Ascending aorta (tissue), 2 donors: Measurements from ENCODE around the gene GPS1. TPM values are rescaled to one million over a fixed set of nuclear protein-coding genes. Genes with fewer than 3 reads are reported as not detected.

Source experiments
- DNase-seq, 2 donors: peaks; one replicate each; pipeline ENCODE4 v3.0.0-alpha.2; 2019; ENCODE audit warnings: low spot score in 2 of 2
- H3K27ac ChIP-seq, 2 donors: fragments of 200-600 bp; sonication (generic); one replicate each; pipeline ENCODE4 v1.5.1; 2016 to 2017; ENCODE audit warnings: mild to moderate bottlenecking in 1 of 2
- H3K27me3 ChIP-seq: fragments of 200-600 bp; sonication (generic); one replicate; pipeline ENCODE4 v1.5.1; 2017
- H3K36me3 ChIP-seq, 2 donors: fragments of 200-600 bp; sonication (generic); one replicate each; pipeline ENCODE4 v1.5.1; 2016
- H3K4me1 ChIP-seq, 2 donors: fragments of 200-600 bp; sonication (generic); one replicate each; pipeline ENCODE4 v1.5.1; 2016 to 2017; ENCODE audit warnings: mild to moderate bottlenecking in 1 of 2
- H3K4me3 ChIP-seq, 2 donors: fragments of 200-600 bp; sonication (generic); one replicate each; pipeline ENCODE4 v1.5.1; 2016 to 2017; ENCODE audit warnings: mild to moderate bottlenecking in 1 of 2
- H3K9me3 ChIP-seq, 2 donors: fragments of 200-600 bp; sonication (generic); one replicate each; pipeline ENCODE4 v1.5.1; 2016
- intact Hi-C: fragments of 100-400 bp; cut with DNase I; formaldehyde crosslinking; loops from one replicate; pipeline ENCODE4 v1.15.1; 2023
- total RNA-seq: library from RNA; depleted of rRNA; stranded (reverse); fragments of >200 nt; gene quantifications from one replicate; pipeline ENCODE4 v1.1.0, GENCODE V29; 2016
- TF ChIP-seq, protein P1 (sequence below), 3 experiments: fragments of 200-600 bp in 2 of 3; fragments of 450-650 bp in 1 of 3; sonication (generic) in 2 of 3; IDR thresholded peaks; one replicate each; pipeline ENCODE4 v1.5.1; 2016 to 2019; ENCODE audit warnings: antibody characterized with exemption in 3 of 3, mild to moderate bottlenecking in 1 of 3, moderate library complexity in 1 of 3

The GPS1 gene
- total RNA-seq, 1 donor from 2014 or later, result 42.1 TPM

DNA sequence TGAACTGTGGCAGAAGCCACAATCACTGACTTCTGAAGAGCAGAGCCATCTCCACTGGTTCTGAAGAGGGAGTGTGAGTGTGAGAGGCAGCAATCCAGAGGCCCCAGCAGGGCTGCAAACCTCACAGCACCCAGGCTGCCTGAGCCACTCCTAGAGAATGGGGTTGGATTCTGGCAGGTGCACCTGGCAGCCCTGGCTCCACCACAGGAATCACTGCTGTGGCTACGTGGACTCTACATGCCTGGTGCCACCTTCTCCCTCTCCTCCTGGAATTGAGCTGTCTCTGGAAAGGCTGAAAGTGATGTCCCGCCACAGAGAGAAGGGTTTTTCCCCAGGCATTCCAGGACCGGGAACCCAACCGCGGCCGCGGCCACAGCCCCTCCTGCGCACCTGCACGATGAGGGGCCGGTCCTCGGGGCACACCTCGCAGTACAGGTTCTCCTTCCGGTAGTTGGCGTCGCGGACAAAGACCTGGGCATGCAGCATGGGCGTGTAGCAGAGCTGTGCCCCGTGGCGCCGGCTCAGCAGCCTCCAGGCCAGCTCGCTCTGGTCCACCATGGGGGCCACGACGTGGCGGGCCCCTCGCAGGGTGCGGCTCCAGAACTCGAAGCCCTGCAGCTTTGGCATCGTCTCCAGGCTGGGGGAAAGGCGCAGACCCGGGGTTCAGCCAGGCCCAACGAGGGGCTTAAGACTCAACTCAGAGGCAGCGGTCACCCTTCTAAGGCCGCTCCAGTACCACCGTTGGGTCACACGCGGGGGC is 12.9 kb downstream of the GPS1 start:
- Histone ChIP-seq H3K36me3 (peaks cover 37 to 38% of the 10 kb centered on the region in 2 donors), H3K27me3 (no peaks in the 10 kb centered on the region), H3K27ac (peak overlapping the region; percentile 92 to 95), H3K9me3 (no peaks in the 10 kb centered on the region), H3K4me3 (peak overlapping the region; percentile 87 to 92), H3K4me1 (peaks cover 13 to 18% of the 10 kb centered on the region in 2 donors)
- TF ChIP-seq, protein P1, sequence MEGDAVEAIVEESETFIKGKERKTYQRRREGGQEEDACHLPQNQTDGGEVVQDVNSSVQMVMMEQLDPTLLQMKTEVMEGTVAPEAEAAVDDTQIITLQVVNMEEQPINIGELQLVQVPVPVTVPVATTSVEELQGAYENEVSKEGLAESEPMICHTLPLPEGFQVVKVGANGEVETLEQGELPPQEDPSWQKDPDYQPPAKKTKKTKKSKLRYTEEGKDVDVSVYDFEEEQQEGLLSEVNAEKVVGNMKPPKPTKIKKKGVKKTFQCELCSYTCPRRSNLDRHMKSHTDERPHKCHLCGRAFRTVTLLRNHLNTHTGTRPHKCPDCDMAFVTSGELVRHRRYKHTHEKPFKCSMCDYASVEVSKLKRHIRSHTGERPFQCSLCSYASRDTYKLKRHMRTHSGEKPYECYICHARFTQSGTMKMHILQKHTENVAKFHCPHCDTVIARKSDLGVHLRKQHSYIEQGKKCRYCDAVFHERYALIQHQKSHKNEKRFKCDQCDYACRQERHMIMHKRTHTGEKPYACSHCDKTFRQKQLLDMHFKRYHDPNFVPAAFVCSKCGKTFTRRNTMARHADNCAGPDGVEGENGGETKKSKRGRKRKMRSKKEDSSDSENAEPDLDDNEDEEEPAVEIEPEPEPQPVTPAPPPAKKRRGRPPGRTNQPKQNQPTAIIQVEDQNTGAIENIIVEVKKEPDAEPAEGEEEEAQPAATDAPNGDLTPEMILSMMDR (IDR thresholded peaks at IDR 0.05), result no peak
- intact Hi-C loops, result loop anchor here (1.0 to 2.0 kb wide), 2 partner anchors 14 to 34 kb away; partner anchors contain the start of genes FASN, GPS1 and RFNG
- no peak for DNase-seq

DNA sequence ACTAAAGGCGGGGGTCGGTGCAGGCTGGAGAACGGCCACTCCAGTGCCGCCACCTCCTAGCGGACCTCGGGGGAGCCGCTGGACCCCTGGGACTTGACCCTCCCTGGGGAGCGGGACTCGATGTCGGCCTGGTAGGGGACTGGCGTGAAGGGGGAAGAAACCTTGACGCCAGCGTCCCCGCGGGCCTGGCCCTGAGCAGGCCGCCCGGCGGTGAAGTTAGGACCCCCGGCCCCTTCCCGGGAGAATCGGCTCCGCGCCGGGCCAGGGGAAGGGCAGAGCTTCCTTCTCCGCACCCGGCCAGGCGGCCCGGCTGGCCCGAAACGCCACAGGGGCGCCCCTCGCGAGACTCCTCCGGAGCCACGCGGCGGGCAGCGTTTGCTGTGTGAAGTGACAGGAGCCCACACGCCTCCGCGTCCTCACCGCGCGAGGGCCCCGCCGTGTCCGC is 13.5 kb downstream of the GPS1 start:
- peaks cover 31 to 33% of the 10 kb centered on the region in 2 donors for H3K36me3 ChIP-seq
- intact Hi-C loops, result loop anchor here (1.0 to 2.0 kb wide), 2 partner anchors 14 to 33 kb away; partner anchors contain the start of genes FASN, GPS1 and RFNG
- H3K27ac ChIP-seq, result peak overlapping the region; percentile 92 to 95
- H3K4me1 ChIP-seq, result peaks cover 13 to 18% of the 10 kb centered on the region in 2 donors
- H3K9me3 ChIP-seq, result no peaks in the 10 kb centered on the region
- no peaks in the 10 kb centered on the region for H3K27me3 ChIP-seq
- DNase-seq, result no peak
- TF ChIP-seq, protein P1 (IDR thresholded peaks at IDR 0.05), result no peak
- H3K4me3 ChIP-seq, result peak overlapping the region; percentile 87 to 92

DNA sequence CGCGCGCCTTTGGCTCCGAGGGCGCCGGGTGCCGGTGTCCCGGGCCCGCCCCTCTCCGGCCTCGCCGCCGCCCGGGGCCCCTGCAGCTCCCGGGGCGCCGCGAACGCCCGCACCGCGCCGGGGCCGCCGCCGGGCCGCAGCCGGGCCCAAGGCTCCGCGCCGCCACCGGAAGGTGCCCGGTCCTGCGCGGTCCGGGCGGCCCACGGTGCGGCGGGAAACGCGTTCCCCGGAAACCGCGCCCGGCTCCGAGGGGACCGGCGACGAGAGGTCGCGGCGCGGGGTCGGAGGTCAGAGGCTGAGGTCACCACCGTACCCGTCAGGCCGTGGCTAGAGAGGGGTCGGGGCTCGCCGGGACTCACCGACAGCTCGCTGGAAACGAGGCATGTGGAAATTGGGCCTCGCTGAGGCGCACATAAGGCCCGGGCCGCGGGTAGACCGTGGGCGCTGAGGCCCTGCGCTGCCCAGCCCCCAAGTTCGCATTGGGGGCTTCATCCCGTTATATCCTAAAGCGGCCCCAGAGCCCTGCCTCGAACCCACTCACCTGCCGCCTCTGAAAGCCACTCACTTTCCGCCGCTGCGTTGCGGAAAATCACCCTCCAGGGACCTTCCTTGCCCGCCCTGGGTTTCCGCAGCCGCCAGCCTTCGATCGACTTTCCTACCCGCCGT is 14.1 kb downstream of the GPS1 start, which contains the start of gene DUS1L:
Gene DUS1L, minus strand, starts transcription at position 167 of the 666 bp plus-strand sequence. CDS start 745 bp downstream, outside the sequence.
- peak in 1 of 2 donors; percentile 77 for DNase-seq
- TF ChIP-seq, protein P1 (IDR thresholded peaks at IDR 0.05), result no peak
- Histone ChIP-seq H3K9me3 (no peaks in the 10 kb centered on the region), H3K4me3 (peak within 1 kb of the TSS; percentile 87 to 92), H3K27me3 (no peaks in the 10 kb centered on the region), H3K4me1 (peaks cover 13 to 18% of the 10 kb centered on the region in 2 donors), H3K36me3 (peaks cover 25 to 28% of the 10 kb centered on the region in 2 donors), H3K27ac (peak within 1 kb of the TSS; percentile 92 to 95)
- intact Hi-C loops, result loop anchor here (1.0 to 2.0 kb wide), 2 partner anchors 15 to 33 kb away; partner anchors contain the start of genes FASN, GPS1 and RFNG

DNA sequence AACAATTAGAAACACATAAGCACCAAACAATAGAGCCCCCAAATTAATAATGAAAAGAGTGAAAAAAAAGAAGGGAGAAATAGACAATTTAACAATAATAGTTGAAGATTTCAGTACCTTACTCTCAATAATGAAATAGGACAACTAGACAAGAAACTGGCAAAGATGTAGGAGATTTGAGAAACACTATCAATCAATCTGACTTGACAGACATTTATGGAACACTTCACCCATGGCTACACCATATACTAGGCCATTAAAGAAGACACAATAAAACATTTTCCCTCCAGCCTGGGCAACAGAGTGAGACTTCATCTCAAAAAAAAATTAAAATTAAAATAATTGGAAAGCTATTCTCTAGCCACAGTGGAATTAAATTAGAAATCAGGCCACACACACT is 18.9 kb downstream of the GPS1 start:
- no peak for DNase-seq
- intact Hi-C loops, result no loop called here
- Histone ChIP-seq H3K36me3 (no peaks in the 10 kb centered on the region), H3K9me3 (no peaks in the 10 kb centered on the region), H3K4me3 (no peak overlapping the region), H3K4me1 (peaks cover 4 to 6% of the 10 kb centered on the region in 2 donors), H3K27ac (no peak overlapping the region), H3K27me3 (no peaks in the 10 kb centered on the region)
- TF ChIP-seq, protein P1 (IDR thresholded peaks at IDR 0.05), result no peak

DNA sequence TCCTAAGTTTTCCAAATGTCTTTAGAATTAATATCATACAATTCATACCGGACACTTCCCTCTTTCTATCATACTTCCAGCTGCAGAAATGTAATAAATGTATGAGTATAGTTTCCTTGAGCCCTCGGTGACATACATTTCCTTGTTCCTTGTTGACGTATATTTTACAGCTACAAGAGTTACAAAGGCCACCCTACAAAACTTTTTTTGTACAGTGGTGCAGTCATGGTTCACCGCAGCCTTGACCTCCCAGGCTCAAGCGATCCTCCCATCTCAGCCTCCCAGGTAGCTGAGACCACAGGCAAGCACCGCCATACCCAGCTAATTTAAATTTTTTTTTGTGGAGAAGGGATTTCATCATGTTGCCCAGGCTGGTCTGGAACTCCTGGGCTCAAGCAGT is 21.1 kb downstream of the GPS1 start:
- intact Hi-C loops, result no loop called here
- no peaks in the 10 kb centered on the region for H3K36me3 ChIP-seq
- H3K4me3 ChIP-seq, result no peak overlapping the region
- H3K4me1 ChIP-seq, result no peaks in the 10 kb centered on the region
- H3K27ac ChIP-seq, result no peak overlapping the region
- DNase-seq, result no peak
- no peaks in the 10 kb centered on the region for H3K27me3 ChIP-seq
- H3K9me3 ChIP-seq, result no peaks in the 10 kb centered on the region
- TF ChIP-seq, protein P1 (IDR thresholded peaks at IDR 0.05), result no peak
